Caco-2 (cell line): ENCODE measurements around the gene PHKG2. TPM values are rescaled to one million over a fixed set of nuclear protein-coding genes. Genes with fewer than 3 reads are reported as not detected.

Experiments used
- BruUV-seq: library from RNA; stranded (reverse); fragments of 400-500 nt; replicated peaks from 2 replicates; lab custom pipeline; 2021; lab: Mats Ljungman, UMichigan
- CTCF ChIA-PET: fragments of 300-600 bp; sonication (Branson Sonifier 250); formaldehyde crosslinking; loops from one replicate; lab custom pipeline; 2022; ENCODE audit warnings: antibody characterized with exemption; lab: Charles Lee
- POLR2A ChIA-PET: fragments of 300-600 bp; sonication (Branson Sonifier 250); formaldehyde crosslinking; loops from one replicate; lab custom pipeline; 2022; ENCODE audit warnings: antibody characterized with exemption; lab: Charles Lee
- DNase-seq, 2 experiments: peaks; one replicate each; pipeline versions ENCODE4 v3.0.0 to v3.0.0-alpha.2; 2020 to 2022
- H3K27me3 ChIP-seq: replicated peaks from 2 replicates; pipeline ENCODE4 v1.6.0; 2011; ENCODE audit warnings: low read length; ENCODE audit not compliant: control insufficient read depth, insufficient read depth
- H3K36me3 ChIP-seq: 2 replicates; pipeline ENCODE4 v1.5.1; 2011; ENCODE audit warnings: low read length; ENCODE audit not compliant: control insufficient read depth, insufficient read depth
- H3K4me1 ChIP-seq: fragments of 250-450 bp; sonication (Bioruptor Pico); 2 replicates; pipeline ENCODE4 v1.5.1; 2020; ENCODE audit warnings: mild to moderate bottlenecking
- H3K4me3 ChIP-seq: 2 replicates; pipeline ENCODE4 v1.5.1; 2011; ENCODE audit warnings: low read depth, mild to moderate bottlenecking, control low read depth, low read length
- H3K9me3 ChIP-seq: fragments of 250-450 bp; sonication (Bioruptor Pico); 2 replicates; pipeline ENCODE4 v1.5.1; 2020; ENCODE audit warnings: mild to moderate bottlenecking, moderate library complexity
- H3K27ac Mint-ChIP-seq: one replicate; pipeline ENCODE4 v1.8.0; 2022; ENCODE audit warnings: mixed read lengths; ENCODE audit not compliant: unreplicated experiment
- H3K27me3 Mint-ChIP-seq: one replicate; pipeline ENCODE4 v1.8.0; 2022; ENCODE audit warnings: mixed read lengths; ENCODE audit not compliant: insufficient read depth, unreplicated experiment
- H3K36me3 Mint-ChIP-seq: one replicate; pipeline ENCODE4 v1.8.0; 2022; ENCODE audit warnings: mild to moderate bottlenecking, mixed read lengths; ENCODE audit not compliant: insufficient read depth, unreplicated experiment
- H3K4me1 Mint-ChIP-seq: one replicate; pipeline ENCODE4 v1.8.0; 2022; ENCODE audit warnings: low read depth, mixed read lengths; ENCODE audit not compliant: unreplicated experiment
- H3K4me3 Mint-ChIP-seq: one replicate; pipeline ENCODE4 v1.8.0; 2022; ENCODE audit warnings: mild to moderate bottlenecking, moderate library complexity, mixed read lengths; ENCODE audit not compliant: unreplicated experiment
- H3K9me3 Mint-ChIP-seq: one replicate; pipeline ENCODE4 v1.8.0; 2022; ENCODE audit warnings: mixed read lengths; ENCODE audit not compliant: unreplicated experiment
- CTCF ChIP-seq, 2 experiments: fragments of 200-600 bp in 1 of 2; IDR thresholded peaks; 1 replicate in 1 of 2; 2 replicates in 1 of 2; pipeline versions ENCODE4 v1.5.1 to v1.8.0; 2011 to 2022; ENCODE audit warnings: antibody characterized with exemption in 1 of 2, control low read depth in 1 of 2, inconsistent platforms in 1 of 2, low read depth in 1 of 2, low read length in 1 of 2, mild to moderate bottlenecking in 1 of 2, moderate library complexity in 1 of 2; ENCODE audit not compliant: insufficient read depth in 1 of 2, severe bottlenecking in 1 of 2, unreplicated experiment in 1 of 2
- intact Hi-C: fragments of 100-400 bp; cut with micrococcal nuclease; formaldehyde crosslinking; loops from one replicate; pipeline ENCODE4 v1.10.0; 2022; ENCODE audit not compliant: unreplicated experiment
- total RNA-seq: library from RNA; stranded (reverse); gene quantifications from 2 replicates; pipeline ENCODE4 v1.2.3, GENCODE V29; 2022

PHKG2 gene
- total RNA-seq, 1 experiment from 2014 or later = 48.6 TPM

- ChIA-PET POLR2A (interaction anchor here (1.2 kb wide), 1 partner anchor 13 kb away, joined by 6 read pairs; no protein-coding TSS in a partner anchor), CTCF (no interaction called here)
- Mint-ChIP-seq H3K9me3 (no peaks in the 10 kb centered on the region), H3K27me3 (no peaks in the 10 kb centered on the region), H3K4me3 (peak within 1 kb of the TSS; percentile 87), H3K36me3 (peaks cover 72% of the 10 kb centered on the region), H3K4me1 (peaks cover 4% of the 10 kb centered on the region), H3K27ac (peak within 1 kb of the TSS; percentile 73)
- H3K9me3 ChIP-seq = no peaks in the 10 kb centered on the region
- TF ChIP-seq CTCF (IDR thresholded peaks at IDR 0.05; ENCODE audit: insufficient read depth in 1 of 2, low read depth in 1 of 2, low read length in 1 of 2, severe bottlenecking in 1 of 2, unreplicated experiment in 1 of 2) = no peak
- no peaks in the 10 kb centered on the region for H3K27me3 ChIP-seq
- H3K4me3 ChIP-seq = peak within 1 kb of the TSS; percentile 84
- peak; percentile 96 for DNase-seq
- H3K4me1 ChIP-seq = peaks cover 15% of the 10 kb centered on the region; the same call in 1 of the 2 replicates
- H3K36me3 ChIP-seq = peaks cover 9% of the 10 kb centered on the region
- TSS peak; percentile 64 for BruUV-seq
- intact Hi-C loops = loop anchor here (1.0 to 2.0 kb wide), 3 partner anchors 13 to 22 kb away; partner anchors contain the start of gene PHKG2
Observed at GRCh38 chr16:30761928-30762902, 14.0 kb downstream of the PHKG2 start, which contains the start of the genes CFAP119 and RNF40. CFAP119 (minus strand) TSS chr16:30762062; CDS start chr16:30761748, 314 bp downstream. RNF40 (plus strand) TSS chr16:30762322; CDS start chr16:30762546, 224 bp downstream.

- Mint-ChIP-seq H3K4me3 (peak overlapping the region; percentile 87), H3K36me3 (peaks cover 70% of the 10 kb centered on the region), H3K4me1 (peaks cover 4% of the 10 kb centered on the region), H3K9me3 (no peaks in the 10 kb centered on the region), H3K27ac (peak overlapping the region; percentile 73), H3K27me3 (no peaks in the 10 kb centered on the region)
- intact Hi-C loops = loop anchor here (1.0 to 2.0 kb wide), 3 partner anchors 12 to 23 kb away; partner anchors contain the start of gene PHKG2
- TF ChIP-seq CTCF (IDR thresholded peaks at IDR 0.05; ENCODE audit: insufficient read depth in 1 of 2, low read depth in 1 of 2, low read length in 1 of 2, severe bottlenecking in 1 of 2, unreplicated experiment in 1 of 2) = no peak
- no peak for DNase-seq
- no TSS peak for BruUV-seq
- POLR2A ChIA-PET = interaction anchor here (0.7 to 1.2 kb wide), 2 partner anchors 12 to 22 kb away, joined by 3 to 6 read pairs; no protein-coding TSS in a partner anchor
- CTCF ChIA-PET = no interaction called here
- H3K4me3 ChIP-seq = peak overlapping the region; percentile 76
- H3K27me3 ChIP-seq = no peaks in the 10 kb centered on the region
- H3K9me3 ChIP-seq = no peaks in the 10 kb centered on the region
- H3K36me3 ChIP-seq = peaks cover 12% of the 10 kb centered on the region
- H3K4me1 ChIP-seq = peaks cover 15% of the 10 kb centered on the region; the same call in 1 of the 2 replicates
Observed at GRCh38 chr16:30762991-30763725, 14.9 kb downstream of the PHKG2 start.
